PFSK-1 (cell line): ENCODE measurements around the gene RBM5.

Experiments
- POLR2AphosphoS5 ChIP-seq: IDR thresholded peaks from 2 replicates; pipeline ENCODE4 v1.6.1; 2012; ENCODE audit warnings: low read depth, mild to moderate bottlenecking, control low read depth, low read length, moderate library complexity
- SIN3A ChIP-seq: IDR thresholded peaks from 2 replicates; pipeline ENCODE4 v1.6.1; 2012; ENCODE audit warnings: mild to moderate bottlenecking, low read length, moderate library complexity, borderline replicate concordance; ENCODE audit not compliant: insufficient read depth
- TF ChIP-seq, protein P1 (sequence below), 2 experiments: IDR thresholded peaks; 2 replicates each; pipeline versions ENCODE4 v1.6.1 to v1.8.0; 2011 to 2012; ENCODE audit warnings: low read depth in 2 of 2, low read length in 2 of 2, control low read depth in 1 of 2, inconsistent platforms in 1 of 2, mild to moderate bottlenecking in 1 of 2, moderate library complexity in 1 of 2; ENCODE audit not compliant: insufficient read depth in 1 of 2

DNA sequence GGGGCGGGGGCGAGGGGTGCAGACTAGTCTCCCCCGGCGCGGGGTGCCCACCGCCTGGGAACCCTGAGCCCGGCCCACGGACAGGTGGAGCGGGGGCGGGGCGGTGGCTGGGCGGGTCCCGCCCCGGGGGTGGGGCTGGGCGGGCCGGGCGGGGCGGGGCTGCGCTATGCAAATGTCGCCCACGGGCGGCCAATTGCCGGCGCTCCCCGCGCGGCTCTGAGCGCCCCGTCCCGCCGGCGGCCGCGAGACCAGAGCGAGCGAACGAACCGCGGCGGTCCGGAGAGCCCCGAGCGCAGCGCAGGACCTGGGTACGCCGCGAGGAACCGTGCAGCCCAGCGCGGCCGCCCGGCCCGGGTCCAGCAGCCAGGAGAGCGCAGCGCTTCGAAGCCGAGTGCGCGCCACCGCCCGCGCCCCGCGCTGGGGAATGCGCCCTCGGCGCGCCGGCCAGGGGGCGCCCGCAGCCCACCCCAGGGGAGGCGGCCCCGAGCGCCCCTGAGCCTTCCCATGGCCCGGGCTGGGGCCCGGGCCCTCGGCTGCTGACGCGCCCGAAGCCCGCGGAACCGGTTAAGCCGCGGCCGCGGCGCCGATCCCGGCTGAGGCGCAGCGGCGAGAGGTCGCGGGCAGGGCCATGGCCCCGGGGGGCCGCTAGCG lies 66.2 kb downstream of the RBM5 start, which contains the start of gene SEMA3F:
- TF ChIP-seq POLR2AphosphoS5 (peak; percentile 34; the same call in 1 of the 2 replicates), SIN3A (no peak)
- TF ChIP-seq, protein P1, sequence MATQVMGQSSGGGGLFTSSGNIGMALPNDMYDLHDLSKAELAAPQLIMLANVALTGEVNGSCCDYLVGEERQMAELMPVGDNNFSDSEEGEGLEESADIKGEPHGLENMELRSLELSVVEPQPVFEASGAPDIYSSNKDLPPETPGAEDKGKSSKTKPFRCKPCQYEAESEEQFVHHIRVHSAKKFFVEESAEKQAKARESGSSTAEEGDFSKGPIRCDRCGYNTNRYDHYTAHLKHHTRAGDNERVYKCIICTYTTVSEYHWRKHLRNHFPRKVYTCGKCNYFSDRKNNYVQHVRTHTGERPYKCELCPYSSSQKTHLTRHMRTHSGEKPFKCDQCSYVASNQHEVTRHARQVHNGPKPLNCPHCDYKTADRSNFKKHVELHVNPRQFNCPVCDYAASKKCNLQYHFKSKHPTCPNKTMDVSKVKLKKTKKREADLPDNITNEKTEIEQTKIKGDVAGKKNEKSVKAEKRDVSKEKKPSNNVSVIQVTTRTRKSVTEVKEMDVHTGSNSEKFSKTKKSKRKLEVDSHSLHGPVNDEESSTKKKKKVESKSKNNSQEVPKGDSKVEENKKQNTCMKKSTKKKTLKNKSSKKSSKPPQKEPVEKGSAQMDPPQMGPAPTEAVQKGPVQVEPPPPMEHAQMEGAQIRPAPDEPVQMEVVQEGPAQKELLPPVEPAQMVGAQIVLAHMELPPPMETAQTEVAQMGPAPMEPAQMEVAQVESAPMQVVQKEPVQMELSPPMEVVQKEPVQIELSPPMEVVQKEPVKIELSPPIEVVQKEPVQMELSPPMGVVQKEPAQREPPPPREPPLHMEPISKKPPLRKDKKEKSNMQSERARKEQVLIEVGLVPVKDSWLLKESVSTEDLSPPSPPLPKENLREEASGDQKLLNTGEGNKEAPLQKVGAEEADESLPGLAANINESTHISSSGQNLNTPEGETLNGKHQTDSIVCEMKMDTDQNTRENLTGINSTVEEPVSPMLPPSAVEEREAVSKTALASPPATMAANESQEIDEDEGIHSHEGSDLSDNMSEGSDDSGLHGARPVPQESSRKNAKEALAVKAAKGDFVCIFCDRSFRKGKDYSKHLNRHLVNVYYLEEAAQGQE (IDR thresholded peaks at IDR 0.05; ENCODE audit: insufficient read depth in 1 of 2, low read depth in 2 of 2, low read length in 2 of 2) = no peak
